Tibial nerve (tissue), 4 donors: ENCODE data around the gene C10orf67.

Source experiments
- EP300 ChIP-seq, 2 donors: sonication (generic); formaldehyde crosslinking; IDR thresholded peaks; one replicate each; pipeline ENCODE4 v1.6.1; 2017; ENCODE audit warnings: antibody characterized with exemption in 2 of 2, mild to moderate bottlenecking in 1 of 2
- TF ChIP-seq, protein P1 (sequence below), 5 experiments: fragments of 200-600 bp in 3 of 5; fragments of 450-650 bp in 2 of 5; sonication (generic) in 3 of 5; IDR thresholded peaks; one replicate each; pipeline ENCODE4 v1.5.1; 2016 to 2019; ENCODE audit warnings: antibody characterized with exemption in 5 of 5, mild to moderate bottlenecking in 3 of 5, moderate library complexity in 2 of 5

GRCh38 chr10:23342213-23342884 is 2.2 kb downstream of the C10orf67 start:
- TF ChIP-seq, protein P1, sequence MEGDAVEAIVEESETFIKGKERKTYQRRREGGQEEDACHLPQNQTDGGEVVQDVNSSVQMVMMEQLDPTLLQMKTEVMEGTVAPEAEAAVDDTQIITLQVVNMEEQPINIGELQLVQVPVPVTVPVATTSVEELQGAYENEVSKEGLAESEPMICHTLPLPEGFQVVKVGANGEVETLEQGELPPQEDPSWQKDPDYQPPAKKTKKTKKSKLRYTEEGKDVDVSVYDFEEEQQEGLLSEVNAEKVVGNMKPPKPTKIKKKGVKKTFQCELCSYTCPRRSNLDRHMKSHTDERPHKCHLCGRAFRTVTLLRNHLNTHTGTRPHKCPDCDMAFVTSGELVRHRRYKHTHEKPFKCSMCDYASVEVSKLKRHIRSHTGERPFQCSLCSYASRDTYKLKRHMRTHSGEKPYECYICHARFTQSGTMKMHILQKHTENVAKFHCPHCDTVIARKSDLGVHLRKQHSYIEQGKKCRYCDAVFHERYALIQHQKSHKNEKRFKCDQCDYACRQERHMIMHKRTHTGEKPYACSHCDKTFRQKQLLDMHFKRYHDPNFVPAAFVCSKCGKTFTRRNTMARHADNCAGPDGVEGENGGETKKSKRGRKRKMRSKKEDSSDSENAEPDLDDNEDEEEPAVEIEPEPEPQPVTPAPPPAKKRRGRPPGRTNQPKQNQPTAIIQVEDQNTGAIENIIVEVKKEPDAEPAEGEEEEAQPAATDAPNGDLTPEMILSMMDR (IDR thresholded peaks at IDR 0.05): no peak
- TF ChIP-seq EP300 (IDR thresholded peaks at IDR 0.05): no peak
